Breast epithelium (tissue), 3 donors: ENCODE data around the gene UTP25.

Source experiments
- POLR2A ChIP-seq: fragments of 450-650 bp; IDR thresholded peaks from one replicate; pipeline ENCODE4 v1.6.1; 2016; ENCODE audit warnings: antibody characterized with exemption, mild to moderate bottlenecking, moderate library complexity
- TF ChIP-seq, protein P1 (sequence below), 3 donors: fragments of 450-650 bp; IDR thresholded peaks; one replicate each; pipeline ENCODE4 v1.5.1; 2016 to 2017; ENCODE audit warnings: antibody characterized with exemption in 3 of 3, mild to moderate bottlenecking in 3 of 3, moderate library complexity in 3 of 3

DNA sequence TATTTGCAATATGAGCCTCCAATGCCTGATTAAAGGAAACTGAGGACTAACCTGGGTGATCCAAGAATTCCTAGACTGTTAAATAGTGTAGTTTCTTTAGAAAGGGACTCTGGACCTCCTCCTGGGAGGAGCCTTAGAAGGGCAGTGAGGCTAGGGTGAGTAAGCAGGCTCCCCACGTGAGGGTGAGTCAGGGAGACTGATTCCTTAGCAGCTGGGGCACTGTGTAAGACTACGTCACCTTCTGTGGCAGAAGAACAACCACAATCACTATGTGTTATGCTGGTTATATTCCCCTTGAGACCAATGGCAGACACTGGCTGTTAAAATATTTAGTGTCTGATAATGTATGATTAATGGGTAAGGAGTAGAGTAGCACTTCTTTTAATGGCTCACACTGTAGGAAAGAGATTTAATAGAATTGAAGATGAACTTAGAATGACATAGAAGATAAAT lies 56.9 kb downstream of the UTP25 start:
- no peak for TF ChIP-seq POLR2A
- TF ChIP-seq, protein P1, sequence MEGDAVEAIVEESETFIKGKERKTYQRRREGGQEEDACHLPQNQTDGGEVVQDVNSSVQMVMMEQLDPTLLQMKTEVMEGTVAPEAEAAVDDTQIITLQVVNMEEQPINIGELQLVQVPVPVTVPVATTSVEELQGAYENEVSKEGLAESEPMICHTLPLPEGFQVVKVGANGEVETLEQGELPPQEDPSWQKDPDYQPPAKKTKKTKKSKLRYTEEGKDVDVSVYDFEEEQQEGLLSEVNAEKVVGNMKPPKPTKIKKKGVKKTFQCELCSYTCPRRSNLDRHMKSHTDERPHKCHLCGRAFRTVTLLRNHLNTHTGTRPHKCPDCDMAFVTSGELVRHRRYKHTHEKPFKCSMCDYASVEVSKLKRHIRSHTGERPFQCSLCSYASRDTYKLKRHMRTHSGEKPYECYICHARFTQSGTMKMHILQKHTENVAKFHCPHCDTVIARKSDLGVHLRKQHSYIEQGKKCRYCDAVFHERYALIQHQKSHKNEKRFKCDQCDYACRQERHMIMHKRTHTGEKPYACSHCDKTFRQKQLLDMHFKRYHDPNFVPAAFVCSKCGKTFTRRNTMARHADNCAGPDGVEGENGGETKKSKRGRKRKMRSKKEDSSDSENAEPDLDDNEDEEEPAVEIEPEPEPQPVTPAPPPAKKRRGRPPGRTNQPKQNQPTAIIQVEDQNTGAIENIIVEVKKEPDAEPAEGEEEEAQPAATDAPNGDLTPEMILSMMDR (IDR thresholded peaks at IDR 0.05), result no peak
